ENCODE data around the gene OSBPL2. TPM values are rescaled to one million over a fixed set of nuclear protein-coding genes. Genes with fewer than 3 reads are reported as not detected.
A peak's percentile ranks its signal among the peaks of the same experiment; 100 is the strongest.

Gene OSBPL2
- total and polyA plus RNA-seq, 7 experiments from 2014 or later, result 14.6 to 80.8 (median 58.3) TPM

DNA sequence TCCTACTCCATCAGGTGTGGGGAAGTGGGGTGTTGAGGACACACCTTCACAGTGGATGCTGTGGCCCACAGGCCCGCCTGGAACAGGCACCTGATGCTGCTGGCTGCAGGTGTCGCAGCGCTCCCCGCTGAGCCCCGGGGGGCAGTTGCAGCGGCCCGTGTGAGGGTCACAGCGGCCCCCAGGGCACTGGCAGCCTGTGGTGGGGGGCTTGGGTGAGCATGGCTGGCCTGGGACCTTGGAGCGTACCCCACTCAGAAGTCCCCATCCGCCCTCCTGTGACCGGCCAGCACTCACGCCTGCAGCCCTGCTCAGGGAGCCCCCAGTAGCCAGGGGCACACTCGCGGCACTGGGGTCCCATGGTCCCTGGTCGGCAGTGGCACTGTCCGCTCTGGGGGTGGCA lies 83.7 kb downstream of the OSBPL2 start:
- H3K36me3 Mint-ChIP-seq, result no peaks in the 10 kb centered on the region
- ATAC-seq (no peak), DNase-seq (no peak)
- H3K4me3 Mint-ChIP-seq, result no peak overlapping the region
- peaks cover 0 to 6% (median 0%) of the 10 kb centered on the region in 7 donors for H3K4me1 Mint-ChIP-seq
- H3K9me3 Mint-ChIP-seq, result peaks cover 0 to 2% (median 0%) of the 10 kb centered on the region in 11 donors
- Histone ChIP-seq H3K27ac (ENCODE audit: low read depth, low read length) (no peak overlapping the region), H3K4me3 (ENCODE audit: low read length) (no peak overlapping the region), H3K4me1 (ENCODE audit: control insufficient read depth in 2 of 2, insufficient read depth in 2 of 2, low read length in 2 of 2) (no peaks in the 10 kb centered on the region), H3K36me3 (ENCODE audit: control insufficient read depth in 2 of 3, insufficient read depth in 3 of 3, low read length in 3 of 3) (no peaks in the 10 kb centered on the region), H3K9me3 (ENCODE audit: control insufficient read depth in 2 of 3, low read length in 3 of 3) (no peaks in the 10 kb centered on the region), H3K27me3 (ENCODE audit: control insufficient read depth in 2 of 2, insufficient read depth in 2 of 2, low read length in 2 of 2) (no peaks in the 10 kb centered on the region)
- no peaks in the 10 kb centered on the region for H3K27me3 Mint-ChIP-seq
- no peak overlapping the region for H3K27ac Mint-ChIP-seq
- intact Hi-C loops (cut with micrococcal nuclease), result no loop called here
- ChIA-PET CTCF (no interaction called here), POLR2A (no interaction called here)

DNA sequence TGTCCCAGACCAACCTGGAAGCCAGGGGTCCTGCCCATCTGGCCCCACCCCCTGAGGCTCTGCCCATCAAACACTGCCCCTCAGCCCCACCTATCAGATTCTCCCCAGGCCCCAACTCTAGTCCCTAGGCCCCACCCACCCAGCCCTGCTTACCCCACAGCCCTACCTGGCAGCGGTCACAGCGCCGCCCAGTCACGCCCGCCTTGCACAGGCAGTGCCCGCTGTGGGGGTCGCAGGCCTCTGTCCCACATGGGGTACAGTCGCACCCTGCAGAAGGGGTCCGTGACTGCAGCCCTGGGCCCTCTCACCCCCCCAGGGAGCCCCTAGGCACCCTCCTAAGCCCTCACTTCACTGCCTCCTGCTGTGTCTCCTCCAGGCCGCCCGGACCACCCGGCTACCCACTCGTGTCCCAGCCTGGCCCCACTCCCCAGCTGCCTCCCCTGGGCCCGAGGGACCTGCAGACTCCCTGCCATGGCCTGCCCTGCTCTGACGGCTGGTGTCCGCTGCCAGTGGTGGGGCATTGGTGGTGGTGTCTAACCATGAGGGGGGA lies 84.2 kb downstream of the OSBPL2 start:
- CTCF ChIA-PET, result no interaction called here
- Mint-ChIP-seq H3K4me3 (no peak overlapping the region), H3K36me3 (no peaks in the 10 kb centered on the region), H3K27ac (no peak overlapping the region), H3K9me3 (peaks cover 0 to 2% (median 0%) of the 10 kb centered on the region in 11 donors), H3K27me3 (no peaks in the 10 kb centered on the region), H3K4me1 (peaks cover 0 to 6% (median 0%) of the 10 kb centered on the region in 7 donors)
- H3K36me3 ChIP-seq (ENCODE audit: control insufficient read depth in 2 of 3, insufficient read depth in 3 of 3, low read length in 3 of 3), result no peaks in the 10 kb centered on the region
- H3K27ac ChIP-seq (ENCODE audit: low read depth, low read length), result no peak overlapping the region
- H3K9me3 ChIP-seq (ENCODE audit: control insufficient read depth in 2 of 3, low read length in 3 of 3), result no peaks in the 10 kb centered on the region
- no peak overlapping the region for H3K4me3 ChIP-seq (ENCODE audit: low read length)
- H3K27me3 ChIP-seq (ENCODE audit: control insufficient read depth in 2 of 2, insufficient read depth in 2 of 2, low read length in 2 of 2), result no peaks in the 10 kb centered on the region
- no peak for DNase-seq
- intact Hi-C loops (cut with micrococcal nuclease), result no loop called here
- ATAC-seq, result no peak
- POLR2A ChIA-PET, result no interaction called here
- no peaks in the 10 kb centered on the region for H3K4me1 ChIP-seq (ENCODE audit: control insufficient read depth in 2 of 2, insufficient read depth in 2 of 2, low read length in 2 of 2)

GRCh38 chr20:62323146-62323979 lies 85.0 kb downstream of the OSBPL2 start:
- H3K27me3 ChIP-seq (ENCODE audit: control insufficient read depth in 2 of 2, insufficient read depth in 2 of 2, low read length in 2 of 2), result no peaks in the 10 kb centered on the region
- ChIA-PET POLR2A (no interaction called here), CTCF (no interaction called here)
- no peak for DNase-seq
- H3K27ac ChIP-seq (ENCODE audit: low read depth, low read length), result no peak overlapping the region
- Mint-ChIP-seq H3K36me3 (no peaks in the 10 kb centered on the region), H3K4me1 (peaks cover 0 to 6% (median 0%) of the 10 kb centered on the region in 7 donors), H3K27me3 (no peaks in the 10 kb centered on the region), H3K4me3 (no peak overlapping the region), H3K27ac (no peak overlapping the region), H3K9me3 (peaks cover 0 to 2% (median 0%) of the 10 kb centered on the region in 11 donors)
- H3K9me3 ChIP-seq (ENCODE audit: control insufficient read depth in 2 of 3, low read length in 3 of 3), result no peaks in the 10 kb centered on the region
- H3K4me3 ChIP-seq (ENCODE audit: low read length), result no peak overlapping the region
- ATAC-seq, result no peak
- H3K36me3 ChIP-seq (ENCODE audit: control insufficient read depth in 2 of 3, insufficient read depth in 3 of 3, low read length in 3 of 3), result no peaks in the 10 kb centered on the region
- intact Hi-C loops (cut with micrococcal nuclease), result no loop called here
- H3K4me1 ChIP-seq (ENCODE audit: control insufficient read depth in 2 of 2, insufficient read depth in 2 of 2, low read length in 2 of 2), result no peaks in the 10 kb centered on the region

DNA sequence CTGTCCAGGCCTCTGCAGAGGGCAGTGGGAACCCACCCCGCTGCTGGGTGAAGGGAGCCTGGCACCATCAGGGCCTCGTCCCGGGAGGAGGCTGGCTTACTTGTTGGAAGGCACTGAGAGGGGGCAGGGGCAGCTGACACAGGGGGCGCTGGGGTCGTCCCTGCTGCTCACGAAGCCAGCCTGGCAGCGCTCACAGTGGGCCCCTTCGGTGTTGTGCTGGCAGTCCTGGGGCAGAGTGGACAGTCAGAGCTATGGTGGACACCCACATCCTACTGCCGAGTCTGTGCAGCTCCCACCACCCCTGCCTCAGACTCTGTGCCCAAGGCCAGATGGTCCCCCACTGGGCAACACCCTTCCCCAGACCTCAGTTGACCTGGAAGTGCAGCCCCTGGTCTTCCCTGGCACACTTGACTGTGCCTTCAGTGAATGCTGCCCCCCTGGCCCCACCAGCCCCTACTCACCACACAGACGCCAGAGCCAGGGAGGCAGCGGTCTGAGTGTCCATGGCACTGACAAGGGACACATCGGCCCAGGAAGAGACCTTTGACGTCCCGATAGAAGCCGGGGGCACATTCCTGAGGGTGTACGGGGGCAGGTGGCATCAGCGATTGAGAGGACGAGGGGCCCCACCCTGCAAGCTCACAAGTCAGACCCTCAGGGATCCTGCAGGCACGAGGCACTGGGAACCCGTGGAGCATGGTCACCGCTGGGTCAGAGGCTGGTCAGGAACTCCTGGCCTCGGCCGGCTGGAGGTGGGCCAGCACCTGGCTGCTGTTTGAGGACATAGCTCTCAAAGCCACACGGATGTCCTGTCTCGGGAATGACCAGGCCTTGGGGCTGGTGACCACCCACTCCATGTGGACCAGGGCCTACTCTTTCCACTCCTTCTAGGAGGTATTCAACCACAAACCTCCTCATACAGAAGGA lies 85.9 kb downstream of the OSBPL2 start:
- Mint-ChIP-seq H3K4me3 (no peak overlapping the region), H3K36me3 (no peaks in the 10 kb centered on the region), H3K4me1 (peaks cover 0 to 6% (median 0%) of the 10 kb centered on the region in 7 donors), H3K27ac (no peak overlapping the region), H3K27me3 (no peaks in the 10 kb centered on the region), H3K9me3 (peaks cover 0 to 2% (median 0%) of the 10 kb centered on the region in 11 donors)
- Histone ChIP-seq H3K27me3 (ENCODE audit: control insufficient read depth in 2 of 2, insufficient read depth in 2 of 2, low read length in 2 of 2) (no peaks in the 10 kb centered on the region), H3K36me3 (ENCODE audit: control insufficient read depth in 2 of 3, insufficient read depth in 3 of 3, low read length in 3 of 3) (no peaks in the 10 kb centered on the region), H3K9me3 (ENCODE audit: control insufficient read depth in 2 of 3, low read length in 3 of 3) (no peaks in the 10 kb centered on the region), H3K4me3 (ENCODE audit: low read length) (no peak overlapping the region), H3K27ac (ENCODE audit: low read depth, low read length) (no peak overlapping the region), H3K4me1 (ENCODE audit: control insufficient read depth in 2 of 2, insufficient read depth in 2 of 2, low read length in 2 of 2) (no peaks in the 10 kb centered on the region)
- ChIA-PET CTCF (no interaction called here), POLR2A (no interaction called here)
- DNase-seq (no peak), ATAC-seq (no peak)
- intact Hi-C loops (cut with micrococcal nuclease), result no loop called here

DNA sequence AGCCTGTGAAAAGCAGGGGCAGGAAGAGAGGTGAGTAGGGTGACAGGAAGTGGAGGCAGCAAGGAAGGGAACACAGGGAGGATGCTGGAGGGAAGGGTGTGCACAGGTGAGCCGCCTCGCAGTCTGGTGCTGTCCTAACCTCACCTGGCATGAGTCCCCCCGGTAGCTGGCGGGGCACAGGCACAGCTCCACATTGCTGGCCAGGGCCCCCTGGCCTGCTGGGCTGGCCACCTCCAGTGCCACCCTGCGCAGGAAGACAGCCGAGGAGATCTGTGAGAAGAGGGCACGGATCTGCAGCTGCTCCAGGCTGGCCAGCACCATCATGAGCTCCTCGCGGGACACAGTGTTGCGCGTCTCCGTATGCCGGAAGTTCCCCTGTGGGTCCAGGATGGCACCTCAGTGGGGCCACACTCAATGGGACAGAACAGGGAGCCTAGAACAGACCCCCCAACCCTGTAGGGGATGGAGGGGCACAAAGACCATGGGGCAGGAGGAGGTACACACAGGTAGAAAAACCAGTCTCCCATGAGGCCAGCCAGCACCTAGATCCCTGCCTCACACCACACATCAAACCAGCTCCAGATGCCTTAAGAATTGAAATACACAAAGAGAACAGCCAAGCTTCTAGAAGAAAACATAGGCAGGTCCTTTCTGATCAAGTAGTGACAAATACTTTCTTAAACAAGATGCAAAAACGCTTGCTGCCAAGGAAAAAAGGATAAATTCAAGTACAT lies 87.0 kb downstream of the OSBPL2 start:
- intact Hi-C loops (cut with micrococcal nuclease), result no loop called here
- ChIA-PET CTCF (no interaction called here), POLR2A (no interaction called here)
- Histone ChIP-seq H3K9me3 (ENCODE audit: control insufficient read depth in 2 of 3, low read length in 3 of 3) (no peaks in the 10 kb centered on the region), H3K4me1 (ENCODE audit: control insufficient read depth in 2 of 2, insufficient read depth in 2 of 2, low read length in 2 of 2) (no peaks in the 10 kb centered on the region), H3K36me3 (ENCODE audit: control insufficient read depth in 2 of 3, insufficient read depth in 3 of 3, low read length in 3 of 3) (no peaks in the 10 kb centered on the region), H3K4me3 (ENCODE audit: low read length) (no peak overlapping the region), H3K27me3 (ENCODE audit: control insufficient read depth in 2 of 2, insufficient read depth in 2 of 2, low read length in 2 of 2) (no peaks in the 10 kb centered on the region), H3K27ac (ENCODE audit: low read depth, low read length) (no peak overlapping the region)
- H3K36me3 Mint-ChIP-seq, result no peaks in the 10 kb centered on the region
- no peak overlapping the region for H3K27ac Mint-ChIP-seq
- H3K4me3 Mint-ChIP-seq, result no peak overlapping the region
- H3K9me3 Mint-ChIP-seq, result peaks cover 0 to 2% (median 0%) of the 10 kb centered on the region in 11 donors
- DNase-seq (peak in 1 of 9 donors; percentile 4), ATAC-seq (no peak)
- H3K27me3 Mint-ChIP-seq, result no peaks in the 10 kb centered on the region
- H3K4me1 Mint-ChIP-seq, result peaks cover 0 to 6% (median 0%) of the 10 kb centered on the region in 7 donors

GRCh38 chr20:62326559-62326958 lies 88.2 kb downstream of the OSBPL2 start:
- Histone ChIP-seq H3K27me3 (ENCODE audit: control insufficient read depth in 2 of 2, insufficient read depth in 2 of 2, low read length in 2 of 2) (no peaks in the 10 kb centered on the region), H3K27ac (ENCODE audit: low read depth, low read length) (no peak overlapping the region), H3K4me3 (ENCODE audit: low read length) (no peak overlapping the region), H3K4me1 (ENCODE audit: control insufficient read depth in 2 of 2, insufficient read depth in 2 of 2, low read length in 2 of 2) (no peaks in the 10 kb centered on the region), H3K36me3 (ENCODE audit: control insufficient read depth in 2 of 3, insufficient read depth in 3 of 3, low read length in 3 of 3) (no peaks in the 10 kb centered on the region), H3K9me3 (ENCODE audit: control insufficient read depth in 2 of 3, low read length in 3 of 3) (no peaks in the 10 kb centered on the region)
- Mint-ChIP-seq H3K27me3 (no peaks in the 10 kb centered on the region), H3K27ac (no peak overlapping the region), H3K36me3 (no peaks in the 10 kb centered on the region), H3K9me3 (peaks cover 0 to 2% (median 0%) of the 10 kb centered on the region in 11 donors), H3K4me1 (peaks cover 0 to 3% (median 0%) of the 10 kb centered on the region in 7 donors), H3K4me3 (no peak overlapping the region)
- CTCF ChIA-PET, result no interaction called here
- ATAC-seq (no peak), DNase-seq (no peak)
- POLR2A ChIA-PET, result no interaction called here
- intact Hi-C loops (cut with micrococcal nuclease), result no loop called here
